Smooth muscle cell of the brain vasculature (primary cell): ENCODE measurements around the gene FASTKD2.

ENCODE experiments used
- DNase-seq: peaks from one replicate; pipeline ENCODE4 v3.0.0-alpha.2; 2012; ENCODE audit warnings: low read depth, low spot score

FASTKD2 gene

DNA sequence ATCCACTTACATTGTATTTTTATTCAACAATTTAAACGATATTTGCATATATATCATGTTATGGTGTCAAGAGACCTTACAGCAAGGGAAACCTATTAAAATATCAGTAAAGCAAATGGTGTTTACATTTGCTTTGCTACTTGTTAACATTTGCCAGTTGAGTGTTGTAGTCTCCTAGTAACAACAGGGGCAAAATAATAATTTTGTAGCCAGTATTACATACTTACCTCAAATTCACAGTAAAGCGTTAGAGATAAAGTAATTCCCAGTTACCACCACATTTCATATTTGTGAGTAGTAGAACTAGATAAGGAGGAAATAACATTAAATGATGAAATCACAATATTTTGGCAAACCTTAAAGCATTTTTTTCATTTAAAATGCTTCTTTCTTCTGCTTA lies 71.3 kb downstream of the FASTKD2 start:
- no peak for DNase-seq

DNA sequence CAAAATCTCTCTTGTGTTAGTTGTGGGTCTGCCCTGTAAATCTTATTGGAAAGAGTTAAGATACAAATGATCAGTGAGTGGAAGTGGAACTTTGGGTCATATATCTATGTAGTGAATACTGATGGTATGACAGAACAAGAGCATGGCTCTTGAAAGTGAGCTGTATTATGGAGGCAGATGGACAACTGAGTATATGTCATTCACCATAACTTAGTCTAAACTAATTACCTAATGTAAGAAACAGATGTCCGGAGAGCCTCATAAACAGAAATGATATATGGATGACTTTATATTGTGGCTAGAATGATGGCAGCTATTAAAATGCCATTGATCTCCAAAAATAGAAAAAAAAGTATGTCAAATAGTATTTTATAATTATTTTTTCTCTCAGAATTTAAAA lies 72.4 kb downstream of the FASTKD2 start:
- DNase-seq, result no peak

DNA sequence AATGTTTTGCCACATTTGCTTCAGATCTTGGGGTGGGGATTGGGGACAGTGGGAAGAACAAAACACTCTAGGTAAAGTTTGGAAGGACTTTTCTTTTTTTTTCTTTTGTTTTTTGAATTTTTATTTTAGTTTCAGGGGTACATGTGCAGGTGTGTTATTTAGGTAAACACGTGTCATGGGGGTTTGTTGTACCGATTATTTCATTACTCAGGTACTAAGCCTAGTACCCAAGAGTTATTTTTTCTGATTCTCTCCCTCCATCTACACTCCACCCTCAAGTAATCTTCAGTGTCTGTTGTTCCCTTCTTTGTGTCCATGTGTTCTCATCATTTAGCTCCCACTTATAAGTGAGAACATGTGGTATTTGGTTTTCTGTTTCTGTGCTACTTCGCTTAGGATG lies 73.3 kb downstream of the FASTKD2 start:
- no peak for DNase-seq

DNA sequence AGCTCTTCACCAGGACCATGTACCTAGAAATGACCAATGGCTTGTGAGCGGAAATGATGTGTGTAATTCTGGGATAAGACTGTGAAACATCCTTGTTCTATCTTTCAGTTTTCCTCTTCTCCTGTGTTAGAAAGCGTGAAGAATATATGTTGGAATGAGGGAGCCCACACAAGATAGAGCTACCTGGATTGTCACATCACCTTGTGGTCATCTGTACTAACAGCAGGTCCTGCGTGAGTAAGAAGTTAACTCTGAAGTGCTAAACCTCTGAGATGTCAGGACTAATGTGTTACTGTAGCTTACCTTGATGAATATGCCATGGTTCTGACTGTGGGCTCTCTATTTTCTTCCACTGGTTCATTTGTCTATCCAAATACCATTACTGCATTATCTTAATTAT lies 75.6 kb downstream of the FASTKD2 start:
- DNase-seq, result no peak
